Fibroblast of skin of right biceps (primary cell): ENCODE measurements around the gene GRID1.

Experiments used
- DNase-seq: peaks from one replicate; pipeline ENCODE4 v3.0.0-alpha.2; 2013

GRID1 gene

GRCh38 chr10:86075512-86075911, 291.1 kb downstream of the GRID1 start:
- no peak for DNase-seq

GRCh38 chr10:86074294-86074693, 292.3 kb downstream of the GRID1 start:
- no peak for DNase-seq

- no peak for DNase-seq
These were observed 293.2 kb downstream of the GRID1 start for GRCh38 chr10:86073199-86073977.

- DNase-seq, result no peak
These were observed 294.2 kb downstream of the GRID1 start for GRCh38 chr10:86072413-86072812.

- no peak for DNase-seq
These were observed 294.8 kb downstream of the GRID1 start for GRCh38 chr10:86071758-86072157.

GRCh38 chr10:86071145-86071544, 295.4 kb downstream of the GRID1 start:
- DNase-seq, result no peak

GRCh38 chr10:86070278-86070677, 296.3 kb downstream of the GRID1 start:
- DNase-seq, result no peak

- DNase-seq, result no peak
These were observed 298.2 kb downstream of the GRID1 start for GRCh38 chr10:86068231-86069054.

GRCh38 chr10:86067436-86068050, 299.1 kb downstream of the GRID1 start:
- DNase-seq, result no peak

GRCh38 chr10:86066696-86067095, 299.9 kb downstream of the GRID1 start:
- no peak for DNase-seq

GRCh38 chr10:86065711-86066251, 300.8 kb downstream of the GRID1 start:
- no peak for DNase-seq

GRCh38 chr10:86064931-86065662, 301.5 kb downstream of the GRID1 start:
- no peak for DNase-seq

- DNase-seq, result no peak
These were observed 302.4 kb downstream of the GRID1 start for GRCh38 chr10:86064219-86064618.

GRCh38 chr10:86063341-86063740, 303.3 kb downstream of the GRID1 start:
- no peak for DNase-seq

GRCh38 chr10:86062647-86063145, 303.9 kb downstream of the GRID1 start:
- no peak for DNase-seq

- DNase-seq, result no peak
These were observed 304.4 kb downstream of the GRID1 start for GRCh38 chr10:86062198-86062550.

GRCh38 chr10:86061278-86062197, 305.1 kb downstream of the GRID1 start:
- DNase-seq, result no peak

GRCh38 chr10:86060386-86061277, 306.0 kb downstream of the GRID1 start:
- no peak for DNase-seq

GRCh38 chr10:86059892-86060291, 306.7 kb downstream of the GRID1 start:
- no peak for DNase-seq

GRCh38 chr10:86058964-86059363, 307.6 kb downstream of the GRID1 start:
- no peak for DNase-seq
